ENCODE measurements around the gene NRIP3.

DNA sequence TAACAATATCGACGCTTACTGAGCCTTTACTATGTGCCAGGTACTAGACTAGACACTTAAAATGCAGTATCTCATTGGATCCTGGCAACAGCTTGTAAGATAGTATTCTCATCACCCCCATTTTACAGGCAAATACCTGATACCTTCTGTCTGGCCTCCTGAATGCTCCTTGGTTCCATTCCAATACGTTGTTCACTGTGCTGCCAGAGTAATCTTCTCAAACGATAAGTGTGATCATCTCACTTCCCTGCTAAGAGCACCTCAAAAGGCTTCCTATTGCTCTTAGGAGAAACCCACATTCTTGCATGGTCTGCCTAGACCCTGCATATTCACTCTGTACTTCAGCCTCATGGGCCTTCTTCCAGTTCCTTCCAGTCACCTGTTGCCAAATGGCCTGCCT is 1.3 kb upstream of the NRIP3 start:
- TF ChIP-seq, protein P1, sequence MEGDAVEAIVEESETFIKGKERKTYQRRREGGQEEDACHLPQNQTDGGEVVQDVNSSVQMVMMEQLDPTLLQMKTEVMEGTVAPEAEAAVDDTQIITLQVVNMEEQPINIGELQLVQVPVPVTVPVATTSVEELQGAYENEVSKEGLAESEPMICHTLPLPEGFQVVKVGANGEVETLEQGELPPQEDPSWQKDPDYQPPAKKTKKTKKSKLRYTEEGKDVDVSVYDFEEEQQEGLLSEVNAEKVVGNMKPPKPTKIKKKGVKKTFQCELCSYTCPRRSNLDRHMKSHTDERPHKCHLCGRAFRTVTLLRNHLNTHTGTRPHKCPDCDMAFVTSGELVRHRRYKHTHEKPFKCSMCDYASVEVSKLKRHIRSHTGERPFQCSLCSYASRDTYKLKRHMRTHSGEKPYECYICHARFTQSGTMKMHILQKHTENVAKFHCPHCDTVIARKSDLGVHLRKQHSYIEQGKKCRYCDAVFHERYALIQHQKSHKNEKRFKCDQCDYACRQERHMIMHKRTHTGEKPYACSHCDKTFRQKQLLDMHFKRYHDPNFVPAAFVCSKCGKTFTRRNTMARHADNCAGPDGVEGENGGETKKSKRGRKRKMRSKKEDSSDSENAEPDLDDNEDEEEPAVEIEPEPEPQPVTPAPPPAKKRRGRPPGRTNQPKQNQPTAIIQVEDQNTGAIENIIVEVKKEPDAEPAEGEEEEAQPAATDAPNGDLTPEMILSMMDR (IDR thresholded peaks at IDR 0.05), result no peak
- TF ChIP-seq EP300 (IDR thresholded peaks at IDR 0.05) (no peak), POLR2AphosphoS5 (IDR thresholded peaks at IDR 0.05) (no peak)
